CD4-positive, alpha-beta T cell treated with Interleukin-6 for 4 hours (primary cell): ENCODE results near the gene ERC1.
A peak's percentile ranks its signal among the peaks of the same experiment; 100 is the strongest.
"Not testable (repeated sequence)": the region's sequence is repeated elsewhere in the genome, so short reads cannot be mapped to it uniquely, and the experiment has no call there.

Experiments
- DNase-seq: peaks from one replicate; pipeline ENCODE4 v3.0.0-alpha.2; 2020; ENCODE audit warnings: mixed read lengths

ERC1 gene

GRCh38 chr12:1080520-1081223 lies 89.6 kb downstream of the ERC1 start:
- no peak for DNase-seq

- DNase-seq, result no peak
These were observed 92.3 kb downstream of the ERC1 start for GRCh38 chr12:1083151-1083888.

- DNase-seq, result no peak
These were observed 92.9 kb downstream of the ERC1 start for GRCh38 chr12:1083889-1084262.

GRCh38 chr12:1091350-1091749 lies 100.3 kb downstream of the ERC1 start:
- DNase-seq, result no peak

GRCh38 chr12:1093166-1093751 lies 102.2 kb downstream of the ERC1 start:
- peak; percentile 34 for DNase-seq

- no peak for DNase-seq
These were observed 103.7 kb downstream of the ERC1 start for GRCh38 chr12:1094714-1095113.

GRCh38 chr12:1099158-1099557 lies 108.1 kb downstream of the ERC1 start:
- DNase-seq, result no peak

- DNase-seq, result not testable (repeated sequence)
These were observed 108.6 kb downstream of the ERC1 start for GRCh38 chr12:1099618-1100017.

GRCh38 chr12:1102115-1102514 lies 111.1 kb downstream of the ERC1 start:
- DNase-seq, result no peak

- DNase-seq, result no peak
These were observed 111.9 kb downstream of the ERC1 start for GRCh38 chr12:1102791-1103450.

- DNase-seq, result no peak
These were observed 112.6 kb downstream of the ERC1 start for GRCh38 chr12:1103632-1104031.

- peak; percentile 4 for DNase-seq
These were observed 113.2 kb downstream of the ERC1 start for GRCh38 chr12:1104088-1104800.

- no peak for DNase-seq
These were observed 116.6 kb downstream of the ERC1 start for GRCh38 chr12:1107669-1108068.

GRCh38 chr12:1108276-1108675 lies 117.3 kb downstream of the ERC1 start:
- no peak for DNase-seq

GRCh38 chr12:1115484-1116231 lies 124.6 kb downstream of the ERC1 start:
- DNase-seq, result no peak

GRCh38 chr12:1117371-1117770 lies 126.3 kb downstream of the ERC1 start:
- DNase-seq, result no peak

- DNase-seq, result peak; percentile 72
These were observed 127.0 kb downstream of the ERC1 start for GRCh38 chr12:1117970-1118563.

GRCh38 chr12:1122786-1123185 lies 131.8 kb downstream of the ERC1 start:
- peak; percentile 65 for DNase-seq

- DNase-seq, result no peak
These were observed 135.1 kb downstream of the ERC1 start for GRCh38 chr12:1126091-1126490.

- DNase-seq, result no peak
These were observed 136.0 kb downstream of the ERC1 start for GRCh38 chr12:1127021-1127420.

GRCh38 chr12:1130164-1130563 lies 139.1 kb downstream of the ERC1 start:
- no peak for DNase-seq

- DNase-seq, result no peak
These were observed 139.5 kb downstream of the ERC1 start for GRCh38 chr12:1130571-1130970.
